GM12873 (cell line): ENCODE measurements around the gene HOXA6.

ENCODE experiments used
- CTCF ChIP-seq: IDR thresholded peaks from 2 replicates; pipeline ENCODE4 v1.5.1; 2012; ENCODE audit warnings: low read depth, mild to moderate bottlenecking, moderate library complexity, low read length, control low read depth; ENCODE audit not compliant: insufficient read depth; ENCODE audit errors: missing control alignments

HOXA6 gene

GRCh38 chr7:27142580-27143022 is 5.0 kb downstream of the HOXA6 start:
- no peak for TF ChIP-seq CTCF

DNA sequence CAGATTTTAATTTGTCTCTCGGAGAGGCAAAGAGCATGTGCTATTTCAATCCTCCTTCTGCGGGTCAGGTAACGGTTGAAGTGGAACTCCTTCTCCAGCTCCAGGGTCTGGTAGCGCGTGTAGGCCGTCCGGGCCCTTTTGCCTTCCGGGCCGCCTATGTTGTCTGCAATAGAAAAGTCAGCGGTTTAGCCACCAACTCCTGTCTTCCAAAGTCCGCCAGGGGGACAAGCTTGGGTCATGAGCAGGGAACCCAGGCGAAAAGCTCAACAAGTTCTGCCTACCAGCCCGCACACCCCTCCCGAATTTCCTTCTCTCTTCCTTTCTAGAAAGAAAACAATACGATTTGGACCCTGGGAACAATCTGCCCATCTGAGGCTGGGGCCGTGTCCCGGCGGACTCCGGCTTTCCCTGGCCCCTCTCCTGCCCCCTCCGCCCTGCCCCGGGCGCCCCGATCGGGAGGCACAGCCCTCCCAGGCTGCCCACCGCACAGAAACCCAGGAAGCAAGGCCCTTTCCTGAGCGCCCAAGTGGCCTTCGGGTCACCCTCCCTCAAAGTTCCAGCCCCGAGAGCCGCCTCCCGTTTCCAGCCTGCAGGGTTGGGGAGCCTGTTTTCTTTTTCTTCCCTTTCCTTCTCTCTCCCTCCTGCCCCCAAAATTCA is 5.5 kb downstream of the HOXA6 start:
- no peak for TF ChIP-seq CTCF

DNA sequence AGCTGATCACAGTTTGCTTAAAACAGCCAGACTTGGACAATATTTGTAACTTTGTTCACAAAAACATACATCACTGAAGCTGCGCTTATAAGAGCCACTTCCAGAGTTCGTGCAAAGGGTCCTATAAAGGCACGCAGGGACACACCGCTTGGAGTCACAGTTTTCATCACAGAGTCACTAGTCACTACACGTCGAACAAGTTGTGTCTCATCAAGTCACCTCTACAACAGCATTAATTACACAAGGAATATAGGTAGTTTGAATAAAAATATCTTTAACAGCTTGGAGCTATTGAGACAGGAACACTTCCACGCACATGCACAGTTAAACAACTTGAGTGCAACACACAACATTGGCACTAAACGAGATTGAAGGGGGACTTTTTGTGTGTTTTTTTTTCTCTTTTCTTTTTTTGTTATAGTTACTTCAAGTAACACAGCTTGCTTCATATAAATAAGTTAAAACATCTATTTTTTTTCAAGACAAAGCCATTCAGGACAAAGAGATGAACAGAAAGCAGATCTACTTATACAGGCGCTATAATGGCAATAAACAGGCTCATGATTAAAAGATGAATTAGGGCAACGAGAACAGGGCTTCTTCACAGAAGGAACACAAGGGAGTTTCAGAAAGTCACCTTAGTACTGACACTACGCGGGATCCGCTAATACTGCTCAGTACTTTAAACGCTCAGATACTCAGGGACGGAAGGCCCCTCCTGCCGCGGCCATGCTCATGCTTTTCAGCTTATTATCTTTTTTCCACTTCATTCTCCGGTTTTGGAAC is 6.2 kb downstream of the HOXA6 start:
- TF ChIP-seq CTCF: no peak

DNA sequence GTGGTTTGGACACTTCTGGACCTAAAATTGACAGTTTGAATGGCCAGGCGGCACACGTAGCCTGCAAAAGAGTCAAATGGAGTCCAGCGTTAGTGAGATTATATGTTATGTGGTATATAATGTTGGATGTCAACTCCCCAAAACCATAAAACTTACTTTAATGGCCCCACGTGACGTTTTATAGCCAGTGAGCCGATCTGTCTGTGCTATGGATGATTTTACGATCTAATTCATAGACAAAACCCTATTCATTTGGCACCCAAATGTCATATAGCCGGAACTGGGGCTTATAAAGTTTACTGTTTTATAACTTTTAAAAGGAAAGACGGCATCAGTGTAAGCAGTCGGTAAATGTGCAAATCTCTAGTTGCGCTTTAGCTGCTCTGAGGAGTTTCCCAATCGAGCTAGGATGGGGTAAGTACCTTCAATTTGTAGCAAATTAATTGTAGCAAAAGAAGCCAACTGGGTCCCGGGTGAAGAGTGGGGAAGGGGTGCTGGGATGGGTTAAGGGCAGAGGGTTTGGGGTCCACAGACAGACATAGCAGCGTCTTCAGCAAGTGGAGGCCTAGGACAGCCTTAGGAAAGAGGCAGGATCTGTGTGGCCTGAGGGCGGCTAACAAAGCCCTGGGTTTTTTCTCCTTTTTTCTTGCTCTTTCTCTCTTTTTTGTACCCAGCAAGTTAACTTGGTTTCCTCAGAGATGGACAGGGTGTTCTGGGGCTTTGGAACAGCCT is 7.3 kb downstream of the HOXA6 start:
- no peak for TF ChIP-seq CTCF

DNA sequence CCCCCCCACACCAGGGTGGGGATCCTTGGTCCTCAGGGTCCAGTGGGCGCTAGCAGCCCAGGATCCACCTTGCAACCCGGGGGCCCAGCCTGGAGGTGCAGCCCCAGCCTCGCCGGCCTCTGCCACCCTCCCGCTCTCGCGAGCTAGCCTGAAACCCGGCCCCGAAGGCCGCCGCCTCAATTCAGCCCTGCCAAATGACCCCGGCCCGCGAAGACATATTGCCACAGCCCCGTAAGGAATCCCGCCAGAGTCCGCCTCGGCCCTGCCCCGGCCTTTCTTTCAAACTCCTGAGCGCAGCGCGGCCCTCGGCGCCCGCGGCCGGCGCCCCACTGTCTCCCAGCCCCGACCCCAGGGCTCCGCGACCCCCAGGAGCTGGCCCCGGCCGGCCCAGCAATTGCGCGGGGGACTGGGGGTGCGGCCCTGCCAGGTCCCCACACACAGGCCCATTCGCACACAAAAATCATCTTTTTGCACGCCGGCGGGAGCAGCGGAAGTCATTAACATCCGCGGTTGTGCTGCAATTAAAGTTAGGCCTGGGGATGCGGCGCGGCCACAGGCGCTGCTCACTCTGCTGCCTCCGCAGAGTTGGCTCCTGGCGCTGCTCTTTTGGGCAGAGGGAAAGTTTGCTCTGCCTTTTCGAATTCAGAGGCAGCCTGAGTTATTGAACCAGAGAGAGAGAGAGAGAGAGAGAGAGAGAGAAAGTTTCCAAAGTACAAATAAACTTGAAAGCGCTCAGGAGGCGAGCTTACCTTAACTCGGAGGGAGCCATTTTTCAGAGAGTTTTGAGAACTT is 8.0 kb downstream of the HOXA6 start:
- TF ChIP-seq CTCF: no peak

- no peak for TF ChIP-seq CTCF
These were observed 8.6 kb downstream of the HOXA6 start for GRCh38 chr7:27138985-27139333.
